ENCODE data around the gene RPL13. TPM values are rescaled to one million over a fixed set of nuclear protein-coding genes. Genes with fewer than 3 reads are reported as not detected.
A peak's percentile ranks its signal among the peaks of the same experiment; 100 is the strongest.

RPL13 gene
- total and polyA plus RNA-seq, 4 donors, result 699 to 2,663 (median 1,571) TPM

- peaks cover 6 to 13% (median 7%) of the 10 kb centered on the region in 4 donors for H3K4me1 ChIP-seq (ENCODE audit: control insufficient read depth in 4 of 4, insufficient read depth in 4 of 4, low read length in 3 of 4)
- 91% methylated on average over 33 of the region's 33 CpGs for WGBS
- no peak for TF ChIP-seq YY1 (IDR thresholded peaks at IDR 0.05)
- no peak for TF ChIP-seq EGR1 (IDR thresholded peaks at IDR 0.05; ENCODE audit: low read depth in 2 of 2)
- no peak for TF ChIP-seq TAF1 (conservative IDR thresholded peaks at IDR 0.05)
- no peak for TF ChIP-seq FOXA1 (IDR thresholded peaks at IDR 0.05)
- no peak for TF ChIP-seq SP1 (IDR thresholded peaks at IDR 0.05)
- TF ChIP-seq NR2F2 (IDR thresholded peaks at IDR 0.05), result no peak
- no peak for TF ChIP-seq RAD21 (IDR thresholded peaks at IDR 0.05)
- no peak for TF ChIP-seq GABPA (IDR thresholded peaks at IDR 0.05 in 1 of 2, conservative IDR thresholded peaks at IDR 0.05 in 1 of 2)
- TF ChIP-seq JUND (IDR thresholded peaks at IDR 0.05), result no peak
- no peak for TF ChIP-seq HNF4A (conservative IDR thresholded peaks at IDR 0.05)
- TF ChIP-seq RXRA (IDR thresholded peaks at IDR 0.05), result no peak
- no peak for TF ChIP-seq CTCF (IDR thresholded peaks at IDR 0.05; ENCODE audit: low read depth, low read length, missing input control)
- TF ChIP-seq FOXA2 (IDR thresholded peaks at IDR 0.05), result no peak
- no peak for TF ChIP-seq HNF4G (IDR thresholded peaks at IDR 0.05)
- no peak for TF ChIP-seq ZBTB33 (IDR thresholded peaks at IDR 0.05)
- no peak for TF ChIP-seq REST (IDR thresholded peaks at IDR 0.05)
- TF ChIP-seq ATF3 (IDR thresholded peaks at IDR 0.05), result no peak
- no peak for TF ChIP-seq MAX (IDR thresholded peaks at IDR 0.05)
Measured at GRCh38 chr16:89581045-89581695, 20.7 kb downstream of the RPL13 start.

More at GRCh38 chr16:89581045-89581695, 20.7 kb downstream of the RPL13 start:
- DNase-seq (ENCODE audit: low spot score), result no peak
- Histone ChIP-seq H3K4me3 (ENCODE audit: low read depth in 1 of 3, low read length in 3 of 3) (no peak overlapping the region), H3K27ac (ENCODE audit: low read depth in 1 of 2, low read length in 2 of 2) (peak overlapping the region in 1 of 2 donors; percentile 59), H3K27me3 (ENCODE audit: control insufficient read depth in 4 of 4, insufficient read depth in 4 of 4, low read length in 3 of 4) (peaks cover 0 to 1% (median 0%) of the 10 kb centered on the region in 4 donors), H3K9me3 (ENCODE audit: control insufficient read depth in 4 of 4, low read length in 3 of 4) (no peaks in the 10 kb centered on the region), H3K36me3 (ENCODE audit: control insufficient read depth in 4 of 4, insufficient read depth in 3 of 4, low read depth in 1 of 4, low read length in 3 of 4) (no peaks in the 10 kb centered on the region), H3K9ac (ENCODE audit: low read depth in 1 of 2, low read length in 2 of 2) (no peak overlapping the region)
